ENCODE results near the gene CCNG2. TPM values are rescaled to one million over a fixed set of nuclear protein-coding genes. Genes with fewer than 3 reads are reported as not detected.

CCNG2 gene
- total and polyA plus RNA-seq, 2 of the 13 experiments (the other 11 are each of a cell fraction or from before 2014, with no cell fraction given): 3.9 to 11.5 TPM

GRCh38 chr4:77179519-77179918, 22.5 kb downstream of the CCNG2 start:
- ATAC-seq (no peak), FAIRE-seq (no peak), DNase-seq (ENCODE audit: low spot score) (no peak)
- intact Hi-C loops (cut with micrococcal nuclease; ENCODE audit: unreplicated experiment): no loop called here
- H3K9me3 ChIP-seq (ENCODE audit: low read length): no peaks in the 10 kb centered on the region
- peaks cover 2 to 18% of the 10 kb centered on the region in 2 experiments; a peak in 3 of 5 replicates for H3K27me3 ChIP-seq (ENCODE audit: control insufficient read depth in 1 of 2, insufficient read depth in 2 of 2, low read length in 2 of 2)
- no peak overlapping the region for H2AFZ ChIP-seq (ENCODE audit: low read length)
- no peaks in the 10 kb centered on the region for H3K4me1 ChIP-seq (ENCODE audit: insufficient read depth, low read length)
- in situ Hi-C loops (cut with HindIII; ENCODE audit: extremely low pct_ligation_motif_present, low pct_unique_long_range_greater_than_20kb): no loop called here
- ChIA-PET POLR2A (no interaction called here), CTCF (ENCODE audit: low intra/inter-chr PET ratio, low total read pairs) (no interaction called here)
- no peak overlapping the region for H3K4me2 ChIP-seq (ENCODE audit: low read depth, low read length)
- H3K79me2 ChIP-seq (ENCODE audit: insufficient read depth, low read length): no peaks in the 10 kb centered on the region
- TF ChIP-seq USF2 (IDR thresholded peaks at IDR 0.05; ENCODE audit: low read depth, low read length) (no peak), USF2 (CRISPR knock-in tag; IDR thresholded peaks at IDR 0.05; ENCODE audit: borderline replicate concordance) (no peak), ISX (CRISPR knock-in tag; conservative IDR thresholded peaks at IDR 0.05) (no peak), ZBTB42 (CRISPR knock-in tag; IDR thresholded peaks at IDR 0.05) (no peak), FOXM1 (CRISPR knock-in tag; IDR thresholded peaks at IDR 0.05) (no peak)
- H3K4me3 ChIP-seq (replicated peaks in 1 of 3; ENCODE audit: insufficient read depth in 1 of 3, low read depth in 2 of 3, low read length in 3 of 3): no peak overlapping the region
- BruUV-seq (replicated peaks): no TSS peak
- no peaks in the 10 kb centered on the region for H3K36me3 ChIP-seq (replicated peaks in 1 of 2; ENCODE audit: control insufficient read depth in 1 of 2, insufficient read depth in 2 of 2, low read length in 2 of 2)
- H3K9ac ChIP-seq (ENCODE audit: insufficient read depth, low read depth, low read length): no peak overlapping the region
- H4K20me1 ChIP-seq (ENCODE audit: insufficient read depth, low read length): no peaks in the 10 kb centered on the region
- no peak overlapping the region for H3K27ac ChIP-seq (ENCODE audit: extremely low read length, insufficient read depth, low read length)

- no peak for DNase-seq (ENCODE audit: low spot score)
- no peak overlapping the region for H3K4me2 ChIP-seq (ENCODE audit: low read depth, low read length)
- H2AFZ ChIP-seq (ENCODE audit: low read length): no peak overlapping the region
- no peaks in the 10 kb centered on the region for H3K36me3 ChIP-seq (replicated peaks in 1 of 2; ENCODE audit: control insufficient read depth in 1 of 2, insufficient read depth in 2 of 2, low read length in 2 of 2)
- H3K4me1 ChIP-seq (ENCODE audit: insufficient read depth, low read length): no peaks in the 10 kb centered on the region
- intact Hi-C loops (cut with micrococcal nuclease; ENCODE audit: unreplicated experiment) (no loop called here), in situ Hi-C loops (cut with HindIII; ENCODE audit: extremely low pct_ligation_motif_present, low pct_unique_long_range_greater_than_20kb) (no loop called here)
- H4K20me1 ChIP-seq (ENCODE audit: insufficient read depth, low read length): no peaks in the 10 kb centered on the region
- no peak overlapping the region for H3K9ac ChIP-seq (ENCODE audit: insufficient read depth, low read depth, low read length)
- no peak overlapping the region for H3K4me3 ChIP-seq (replicated peaks in 1 of 3; ENCODE audit: insufficient read depth in 1 of 3, low read depth in 2 of 3, low read length in 3 of 3)
- whole genome bisulfite sequencing (ENCODE audit: low lambda C conversion rate): 40% methylated on average over 4 of the region's 4 CpGs
- no peaks in the 10 kb centered on the region for H3K79me2 ChIP-seq (ENCODE audit: insufficient read depth, low read length)
- H3K27ac ChIP-seq (ENCODE audit: extremely low read length, insufficient read depth, low read length): no peak overlapping the region
- FAIRE-seq: no peak
- no TSS peak for BruUV-seq (replicated peaks)
- ATAC-seq: no peak
- ChIA-PET CTCF (ENCODE audit: low intra/inter-chr PET ratio, low total read pairs) (no interaction called here), POLR2A (no interaction called here)
- no peaks in the 10 kb centered on the region for H3K9me3 ChIP-seq (ENCODE audit: low read length)
- peaks cover 2 to 17% of the 10 kb centered on the region in 2 experiments; a peak in 3 of 5 replicates for H3K27me3 ChIP-seq (ENCODE audit: control insufficient read depth in 1 of 2, insufficient read depth in 2 of 2, low read length in 2 of 2)
- TF ChIP-seq ZNF138 (CRISPR knock-in tag; IDR thresholded peaks at IDR 0.05; ENCODE audit: low read depth) (no peak), SRSF1 (optimal IDR thresholded peaks at IDR 0.05; ENCODE audit: low read depth, low read length) (no peak), RARG (CRISPR knock-in tag; IDR thresholded peaks at IDR 0.05; ENCODE audit: low read depth) (no peak), IRX3 (CRISPR knock-in tag; IDR thresholded peaks at IDR 0.05; ENCODE audit: borderline replicate concordance, low read depth) (no peak), BRD4 (CRISPR knock-in tag; IDR thresholded peaks at IDR 0.05) (no peak), ZNF552 (CRISPR knock-in tag; IDR thresholded peaks at IDR 0.05; ENCODE audit: borderline replicate concordance) (no peak), MLLT10 (CRISPR knock-in tag; IDR thresholded peaks at IDR 0.05) (no peak), ZKSCAN1 (IDR thresholded peaks at IDR 0.05; ENCODE audit: low read length) (no peak), POLR2AphosphoS2 (IDR thresholded peaks at IDR 0.05; ENCODE audit: low read depth, low read length) (no peak), NKX3-1 (CRISPR knock-in tag; IDR thresholded peaks at IDR 0.05) (no peak), TERF1 (CRISPR knock-in tag; IDR thresholded peaks at IDR 0.05) (no peak), PHF8 (CRISPR knock-in tag; IDR thresholded peaks at IDR 0.05) (no peak), TFAP4 (IDR thresholded peaks at IDR 0.05; ENCODE audit: borderline replicate concordance, low read depth) (no peak)
Observed at GRCh38 chr4:77181720-77182119, 24.7 kb downstream of the CCNG2 start.

All from HepG2 (cell line).